Measurements from ENCODE around the gene MAP3K13. TPM values are rescaled to one million over a fixed set of nuclear protein-coding genes. Genes with fewer than 3 reads are reported as not detected.

MAP3K13 gene
- total and polyA plus RNA-seq, 11 donors, result 4.8 to 18.5 (median 11.0) TPM

GRCh38 chr3:185421577-185422232 is 58.8 kb downstream of the MAP3K13 start:
- Histone ChIP-seq H3K27ac (no peak overlapping the region), H3K36me3 (no peaks in the 10 kb centered on the region), H3K9me3 (peaks cover 0 to 4% (median 0%) of the 10 kb centered on the region in 12 donors), H3K4me3 (no peak overlapping the region), H3K4me1 (peaks cover 0 to 12% (median 0%) of the 10 kb centered on the region in 12 donors), H3K27me3 (no peaks in the 10 kb centered on the region)
- no peak for ATAC-seq
- TF ChIP-seq CTCF (IDR thresholded peaks at IDR 0.05) (no peak), POLR2A (IDR thresholded peaks at IDR 0.05) (no peak)
- no peak for DNase-seq
- intact Hi-C loops (cut with DNase I), result no loop called here
- 91 to 96% (median 95%) methylated on average over 6 of the region's 6 CpGs for WGBS, 4 donors

DNA sequence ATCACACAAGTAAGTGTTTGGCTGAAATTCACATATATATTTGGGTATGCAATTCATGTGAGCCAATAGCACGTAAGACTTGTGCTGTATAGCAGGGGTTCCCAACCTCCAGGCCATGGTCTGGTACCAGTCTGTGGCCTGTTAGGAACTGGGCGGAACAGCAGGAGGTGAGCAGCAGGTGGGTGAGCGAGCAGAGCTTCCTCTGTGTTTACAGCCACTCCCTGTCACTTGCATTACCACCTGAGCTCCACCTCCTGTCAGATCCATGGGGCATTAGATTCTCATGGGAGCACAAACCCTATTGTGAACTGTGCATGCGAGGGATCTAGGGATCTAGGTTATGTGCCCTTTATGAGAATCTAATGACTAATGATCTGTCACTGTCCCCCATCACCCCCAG is 59.7 kb downstream of the MAP3K13 start:
- peaks cover 0 to 4% (median 0%) of the 10 kb centered on the region in 12 donors for H3K9me3 ChIP-seq
- no peak for DNase-seq
- no peak overlapping the region for H3K4me3 ChIP-seq
- no peaks in the 10 kb centered on the region for H3K27me3 ChIP-seq
- no peak for ATAC-seq
- H3K27ac ChIP-seq, result no peak overlapping the region
- peaks cover 0 to 12% (median 0%) of the 10 kb centered on the region in 12 donors for H3K4me1 ChIP-seq
- H3K36me3 ChIP-seq, result no peaks in the 10 kb centered on the region
- no peak for TF ChIP-seq CTCF (IDR thresholded peaks at IDR 0.05)
- TF ChIP-seq POLR2A (IDR thresholded peaks at IDR 0.05), result no peak
- WGBS, 4 donors, result 93 to 96% (median 94%) methylated on average over 4 of the region's 4 CpGs
- intact Hi-C loops (cut with DNase I), result no loop called here

- WGBS, 4 donors, result 53 to 62% (median 55%) methylated on average over 3 of the region's 3 CpGs
- Histone ChIP-seq H3K27me3 (no peaks in the 10 kb centered on the region), H3K4me1 (peaks cover 0 to 12% (median 0%) of the 10 kb centered on the region in 12 donors), H3K4me3 (no peak overlapping the region), H3K27ac (no peak overlapping the region), H3K9me3 (peaks cover 0 to 4% (median 0%) of the 10 kb centered on the region in 12 donors), H3K36me3 (no peaks in the 10 kb centered on the region)
- peak in 1 of 5 donors; percentile 37 for DNase-seq
- TF ChIP-seq POLR2A (IDR thresholded peaks at IDR 0.05) (no peak), CTCF (IDR thresholded peaks at IDR 0.05) (no peak)
- peak in 2 of 4 donors; percentile 75 to 79 for ATAC-seq
- intact Hi-C loops (cut with DNase I), result no loop called here
Measured at GRCh38 chr3:185423178-185423577, 60.2 kb downstream of the MAP3K13 start.

GRCh38 chr3:185424435-185424834 is 61.5 kb downstream of the MAP3K13 start:
- H3K4me1 ChIP-seq, result peaks cover 0 to 12% (median 0%) of the 10 kb centered on the region in 12 donors
- TF ChIP-seq POLR2A (IDR thresholded peaks at IDR 0.05), result no peak
- TF ChIP-seq CTCF (IDR thresholded peaks at IDR 0.05), result no peak
- H3K27ac ChIP-seq, result no peak overlapping the region
- H3K27me3 ChIP-seq, result no peaks in the 10 kb centered on the region
- ATAC-seq (no peak), DNase-seq (no peak)
- intact Hi-C loops (cut with DNase I), result no loop called here
- peaks cover 0 to 7% (median 0%) of the 10 kb centered on the region in 9 donors for H3K36me3 ChIP-seq
- H3K9me3 ChIP-seq, result peaks cover 0 to 4% (median 0%) of the 10 kb centered on the region in 12 donors
- 89 to 98% (median 93%) methylated on average over 1 of the region's 1 CpG for WGBS, 4 donors
- no peak overlapping the region for H3K4me3 ChIP-seq
